GM19023 (cell line): ENCODE measurements around the gene NUDT13.
"Not testable (repeated sequence)": the region's sequence is repeated elsewhere in the genome, so short reads cannot be mapped to it uniquely, and the experiment has no call there.

Source experiments
- ATAC-seq: cut with Tn5 transposase; IDR thresholded peaks from one replicate; pipeline ENCODE4 v1.9.1; 2021; ENCODE audit warnings: mild to moderate bottlenecking, moderate library complexity; ENCODE audit not compliant: unreplicated experiment

NUDT13 gene

DNA sequence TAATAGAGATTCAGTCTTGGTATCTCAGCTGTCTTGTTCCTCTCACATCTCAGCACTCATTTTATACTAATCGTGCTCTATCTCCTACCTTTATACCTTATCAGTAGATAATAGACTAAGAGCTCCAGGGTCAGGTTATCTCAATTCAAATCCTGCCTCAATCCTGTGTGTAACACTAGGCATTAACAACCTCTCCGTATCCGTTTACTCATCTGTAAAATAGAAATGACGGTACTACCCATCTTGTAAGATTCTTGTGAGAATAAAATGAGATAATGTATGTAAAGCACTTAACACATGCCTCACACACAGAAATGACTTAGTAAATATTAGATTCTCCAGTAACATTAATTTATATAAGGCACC, 13.0 kb upstream of the NUDT13 start:
- ATAC-seq: no peak

DNA sequence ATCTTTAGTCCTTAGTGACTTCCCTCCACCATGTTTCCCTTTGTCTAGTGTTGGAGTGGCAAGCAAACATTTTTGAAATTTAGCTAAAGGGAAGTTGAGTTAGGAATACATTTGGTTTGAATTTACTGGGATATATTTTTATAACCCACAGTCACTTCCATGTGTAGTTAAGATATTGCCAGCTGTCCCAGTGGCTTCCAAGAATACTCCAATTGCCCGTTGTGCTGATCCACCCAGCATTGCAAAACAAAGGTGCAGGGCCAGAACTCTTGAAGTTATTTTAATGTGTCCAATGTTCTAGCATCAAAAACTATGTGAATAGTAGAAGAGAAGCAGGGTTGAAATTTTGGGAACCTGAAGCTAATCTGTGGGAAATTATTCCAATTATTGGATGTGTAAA, 11.1 kb upstream of the NUDT13 start:
- ATAC-seq: no peak

DNA sequence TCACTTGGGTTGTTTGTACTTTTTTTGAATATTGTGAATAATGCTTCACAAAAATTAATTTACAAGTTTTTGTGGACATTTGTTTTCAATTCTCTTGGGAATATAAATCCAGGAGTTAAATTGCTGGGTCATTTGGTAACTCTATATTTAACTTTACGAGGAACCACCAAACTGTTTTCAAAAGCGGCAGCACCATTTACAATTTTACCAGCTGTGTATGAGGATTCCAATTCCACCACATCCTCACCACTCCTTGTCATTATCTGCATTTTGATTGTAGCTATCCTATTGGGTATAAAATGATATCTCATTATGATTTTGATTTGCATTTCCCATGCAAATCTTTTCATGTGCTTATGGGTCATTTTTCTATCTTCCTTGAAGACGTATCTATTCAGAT, 4.0 kb upstream of the NUDT13 start:
- ATAC-seq: no peak

DNA sequence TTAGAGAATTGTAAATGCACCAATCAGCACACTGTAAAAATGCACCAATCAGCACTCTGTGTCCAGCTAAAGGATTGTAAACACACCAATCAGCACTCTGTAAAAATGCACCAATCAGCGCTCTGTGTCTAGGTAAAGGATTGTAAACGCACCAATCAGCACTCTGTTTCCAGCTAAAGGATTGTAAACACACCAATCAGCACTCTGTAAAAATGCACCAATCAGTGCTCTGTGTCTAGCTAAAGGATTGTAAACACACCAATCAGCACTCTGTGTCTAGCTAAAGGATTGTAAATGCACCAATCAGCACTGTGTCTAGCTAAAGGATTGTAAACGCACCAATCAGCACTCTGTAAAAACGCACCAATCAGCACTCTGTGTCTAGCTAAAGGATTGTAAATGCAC, 1.0 kb upstream of the NUDT13 start:
- ATAC-seq: not testable (repeated sequence)

DNA sequence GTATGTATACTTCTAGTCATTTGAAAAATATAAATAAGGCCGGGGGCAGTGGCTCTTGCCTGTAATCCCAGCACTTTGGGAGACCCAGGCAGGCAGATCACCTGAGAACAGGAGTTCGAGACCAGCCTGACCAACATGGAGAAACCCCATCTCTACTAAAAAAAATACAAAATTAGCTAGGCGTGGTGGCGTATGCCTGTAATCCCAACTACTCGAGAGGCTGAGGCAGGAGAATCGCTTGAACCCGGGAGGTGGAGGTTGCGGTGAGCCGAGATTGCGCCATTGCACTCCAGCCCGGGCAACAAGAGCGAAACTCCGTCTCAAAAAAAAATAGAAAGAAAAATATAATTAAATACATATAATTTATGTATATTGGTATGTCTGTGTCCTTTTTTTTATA, 1.8 kb downstream of the NUDT13 start:
- not testable (repeated sequence) for ATAC-seq

DNA sequence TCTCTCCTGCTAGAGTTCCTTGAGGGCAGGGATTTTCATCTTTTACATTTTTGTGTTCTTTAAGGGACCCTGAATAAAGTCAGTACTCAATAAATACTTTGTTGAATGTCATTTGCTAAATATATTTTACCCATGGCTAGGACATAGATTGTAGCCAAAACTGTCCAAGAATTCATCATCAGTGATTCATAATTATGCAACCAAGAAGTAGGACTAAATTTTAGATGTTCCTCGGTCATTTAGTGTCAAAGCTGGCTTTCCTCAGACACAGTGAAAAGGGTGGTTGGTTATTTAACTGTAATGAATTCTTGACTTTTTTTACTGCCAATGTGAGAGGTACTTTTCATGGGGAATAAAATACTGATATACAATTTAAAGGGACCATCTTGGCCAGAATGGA, 3.3 kb downstream of the NUDT13 start:
- ATAC-seq: no peak

DNA sequence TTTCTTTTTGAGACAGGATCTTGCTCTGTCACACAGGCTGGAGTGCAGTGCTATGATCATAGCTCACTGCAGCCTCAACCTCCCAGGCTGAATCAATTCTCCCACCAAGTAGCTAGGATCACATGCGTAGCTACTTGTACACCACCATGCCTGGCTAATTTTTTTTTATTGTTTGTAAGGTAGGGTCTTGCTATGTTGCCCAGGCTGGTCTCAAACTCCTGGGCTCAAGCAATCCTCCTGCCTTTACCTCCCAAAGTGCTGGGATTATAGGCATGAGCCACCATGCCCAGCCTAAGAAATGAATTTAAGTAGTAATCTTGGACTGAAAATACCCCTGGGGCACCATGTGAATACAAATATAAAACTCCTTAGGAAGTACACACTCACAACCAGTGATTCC, 5.8 kb downstream of the NUDT13 start:
- ATAC-seq: no peak

DNA sequence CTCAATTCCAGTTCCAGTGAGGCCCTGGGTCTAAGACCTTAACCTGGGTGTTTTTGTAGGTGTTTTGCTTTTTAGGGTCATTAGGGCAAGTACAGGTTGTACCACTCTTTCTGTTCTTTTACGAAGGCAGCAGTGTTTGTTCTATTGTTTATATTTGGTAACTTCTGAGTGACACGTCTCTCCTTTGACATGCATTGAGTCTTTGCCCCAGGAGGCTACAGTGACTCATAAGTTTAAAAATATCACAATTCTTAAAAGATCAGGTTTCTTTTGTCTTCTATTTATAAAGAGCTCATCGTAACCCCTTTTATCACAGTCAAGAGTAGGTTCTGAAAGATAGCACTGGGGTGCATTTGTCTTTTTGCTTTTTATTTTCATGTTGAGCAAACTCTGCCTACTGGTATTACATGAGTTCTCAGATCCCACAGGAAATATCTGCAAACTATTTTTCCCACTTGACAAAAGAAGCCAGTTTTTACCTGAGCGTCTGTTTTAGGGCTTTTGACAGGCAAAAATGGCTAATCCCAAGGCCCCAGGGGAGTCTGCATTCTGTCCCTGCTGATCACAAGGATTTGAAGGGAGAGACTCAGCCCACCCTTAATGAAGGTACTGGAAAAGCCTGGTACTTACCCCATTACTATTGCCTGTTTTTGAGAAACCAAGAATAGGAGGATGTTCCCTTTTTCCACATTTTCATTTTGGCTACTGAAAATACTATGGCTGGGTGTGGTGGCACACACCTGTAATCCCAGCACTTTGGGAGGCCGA, 7.9 kb downstream of the NUDT13 start:
- ATAC-seq: peak; percentile 79

DNA sequence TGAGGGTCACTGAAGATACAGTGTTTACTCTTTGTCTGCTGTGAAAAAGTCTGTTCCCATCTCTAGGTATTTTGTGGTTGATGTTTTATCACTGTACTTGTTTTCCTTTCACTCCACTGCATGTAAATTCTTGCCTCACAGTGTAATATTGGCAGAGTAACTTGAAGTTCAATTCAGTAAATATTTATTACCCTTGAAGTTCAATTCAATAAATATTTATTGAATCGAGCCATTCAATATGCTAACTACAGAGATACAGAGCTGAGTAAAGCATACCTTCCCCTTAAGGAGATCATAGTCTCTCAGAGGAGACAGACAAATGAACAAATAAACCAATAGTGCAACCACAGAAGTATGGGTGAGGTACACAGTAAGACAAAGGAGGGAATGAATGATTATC, 9.2 kb downstream of the NUDT13 start:
- ATAC-seq: no peak

DNA sequence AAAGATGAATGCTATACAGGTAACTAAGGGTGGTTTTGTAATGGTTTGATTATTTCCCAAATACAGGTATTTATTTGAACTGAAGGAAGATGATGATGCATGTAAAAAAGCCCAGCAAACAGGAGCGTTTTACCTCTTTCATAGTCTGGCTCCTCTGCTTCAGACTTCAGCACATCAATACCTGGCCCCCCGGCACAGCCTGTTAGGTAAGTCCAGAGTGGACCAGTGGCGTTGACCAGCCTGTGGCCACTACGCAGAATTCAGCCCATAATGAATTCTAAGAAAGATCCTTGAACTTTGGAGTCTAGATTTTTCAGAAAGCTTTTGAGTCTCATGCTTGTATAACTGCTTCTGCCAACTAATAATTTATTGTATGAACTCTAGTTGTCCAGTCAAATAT, 9.7 kb downstream of the NUDT13 start:
- no peak for ATAC-seq

DNA sequence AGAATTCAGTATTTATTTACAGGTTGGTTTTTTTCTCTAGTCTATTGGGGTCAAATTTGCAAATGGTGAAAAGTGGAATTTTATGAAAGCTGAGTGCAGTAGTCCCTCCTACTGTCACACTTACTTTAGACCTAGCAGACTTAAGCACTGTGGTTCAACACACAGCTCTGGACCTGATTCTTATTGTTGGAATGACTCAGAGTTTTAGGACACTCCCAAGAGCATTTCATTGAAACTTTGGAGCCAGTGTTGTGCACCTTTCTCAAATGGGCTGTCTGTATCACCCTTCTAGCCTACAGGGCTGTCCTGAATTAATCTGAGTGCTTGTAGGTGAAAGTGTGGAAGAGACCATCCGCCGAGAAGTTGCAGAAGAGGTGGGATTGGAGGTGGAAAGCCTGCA, 16.1 kb downstream of the NUDT13 start:
- ATAC-seq: no peak

DNA sequence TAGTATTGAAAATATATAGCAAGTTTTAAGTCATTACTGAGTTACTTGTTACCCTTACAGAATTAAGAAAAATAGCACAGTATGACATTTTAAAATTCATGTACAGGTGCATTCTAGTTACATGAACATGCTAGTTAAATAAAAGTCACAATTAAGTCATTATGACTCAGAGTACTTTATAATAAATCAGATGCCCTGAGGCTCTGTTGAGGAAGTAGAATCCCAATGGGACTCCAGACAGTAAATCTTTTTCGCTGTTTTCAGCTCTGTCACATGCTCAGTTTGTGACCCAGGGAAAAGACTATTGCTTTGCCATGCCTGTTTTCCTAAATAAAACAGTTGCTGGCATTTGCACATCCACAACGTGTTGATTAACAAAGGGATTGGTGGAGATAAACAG, 21.0 kb downstream of the NUDT13 start:
- no peak for ATAC-seq

DNA sequence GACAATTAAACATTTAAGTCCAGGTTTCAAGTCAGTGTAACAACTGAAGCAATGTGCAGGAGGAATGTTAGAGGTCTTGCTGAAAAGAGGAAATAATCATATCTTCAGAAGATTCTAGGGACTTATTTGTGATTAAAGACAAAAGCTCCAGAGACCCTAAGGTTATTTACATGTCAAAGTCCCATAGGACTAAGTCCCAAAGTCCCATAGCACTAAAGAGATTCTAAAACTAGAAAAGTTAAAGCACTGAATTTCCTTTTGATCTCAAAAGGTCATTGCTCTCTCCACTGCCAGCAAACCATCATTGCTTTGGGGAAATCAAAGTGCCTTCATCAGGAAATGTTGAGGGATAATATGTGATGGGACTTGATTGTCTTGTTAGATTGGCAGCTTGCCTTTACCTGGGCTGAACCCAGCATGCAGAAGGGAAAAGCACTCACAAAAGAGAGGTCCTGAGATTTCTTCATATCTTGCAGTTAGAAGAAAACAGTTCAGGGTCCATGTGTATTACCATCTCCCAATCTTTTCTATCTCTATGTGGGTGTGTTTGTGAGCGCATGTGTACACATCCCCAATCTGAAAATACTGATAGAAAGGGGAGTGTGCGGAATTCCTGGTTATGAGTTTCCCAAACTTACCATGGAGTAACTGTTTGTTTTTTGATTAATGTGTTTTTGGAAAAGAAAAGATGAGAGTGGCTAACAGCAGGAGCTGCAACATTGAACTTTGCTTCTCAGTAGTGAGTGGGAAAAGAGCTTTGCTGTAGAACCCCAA, 21.8 kb downstream of the NUDT13 start:
- no peak for ATAC-seq

DNA sequence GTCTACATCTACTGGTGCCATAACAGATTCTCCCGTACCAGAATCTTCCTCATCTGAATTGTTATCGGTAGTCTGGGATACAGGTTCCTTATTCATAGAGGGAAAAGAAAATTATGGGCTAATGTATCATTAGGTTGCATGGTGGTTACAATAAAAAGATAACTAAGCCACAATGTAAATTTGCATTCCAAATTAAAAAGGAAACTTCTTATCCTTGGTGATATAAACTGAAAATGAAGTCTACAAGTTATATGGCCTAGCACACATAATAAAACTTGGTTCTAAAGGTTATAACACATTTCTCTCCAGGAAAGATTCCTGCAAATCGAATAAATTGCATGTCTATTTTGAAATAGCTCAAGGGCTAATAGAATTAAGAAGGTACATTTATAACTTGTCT, 24.5 kb downstream of the NUDT13 start:
- ATAC-seq: no peak

DNA sequence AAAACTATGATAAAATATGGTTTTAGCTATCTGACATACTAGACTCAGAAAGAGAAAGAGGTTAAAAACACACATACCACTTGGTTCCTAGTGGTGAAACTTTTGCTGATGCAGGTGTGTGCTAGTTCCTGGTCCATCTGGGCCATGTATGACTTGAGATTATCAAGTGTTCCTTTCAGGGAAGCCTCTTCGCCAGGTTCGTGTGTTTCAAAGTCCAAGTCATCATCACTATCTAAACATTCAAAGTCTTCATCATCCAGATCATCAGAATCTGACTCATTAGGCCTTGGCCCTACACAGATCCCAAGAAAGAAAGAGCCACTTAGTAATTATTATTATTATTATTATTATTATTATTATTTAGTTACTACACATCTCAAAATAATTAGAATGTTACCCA, 26.4 kb downstream of the NUDT13 start:
- no peak for ATAC-seq

DNA sequence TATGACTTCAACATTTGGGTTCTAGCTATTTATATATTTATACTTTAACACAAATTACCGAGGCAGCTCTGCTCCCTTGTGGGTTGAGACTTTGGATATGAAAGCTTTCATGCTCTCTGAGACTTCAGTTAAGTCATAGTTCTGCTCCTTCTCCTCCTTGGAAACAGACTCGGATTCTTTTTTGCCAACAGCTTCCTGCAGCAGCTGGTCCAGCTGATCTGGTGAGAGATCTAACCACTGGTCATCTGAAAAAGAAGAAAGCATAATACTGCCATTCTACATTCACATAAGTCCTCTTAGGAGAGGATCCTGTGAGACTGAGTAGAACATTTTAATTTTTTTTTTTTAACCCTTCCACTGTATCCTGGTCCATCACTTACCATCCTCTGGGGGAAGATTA, 29.0 kb downstream of the NUDT13 start:
- no peak for ATAC-seq

DNA sequence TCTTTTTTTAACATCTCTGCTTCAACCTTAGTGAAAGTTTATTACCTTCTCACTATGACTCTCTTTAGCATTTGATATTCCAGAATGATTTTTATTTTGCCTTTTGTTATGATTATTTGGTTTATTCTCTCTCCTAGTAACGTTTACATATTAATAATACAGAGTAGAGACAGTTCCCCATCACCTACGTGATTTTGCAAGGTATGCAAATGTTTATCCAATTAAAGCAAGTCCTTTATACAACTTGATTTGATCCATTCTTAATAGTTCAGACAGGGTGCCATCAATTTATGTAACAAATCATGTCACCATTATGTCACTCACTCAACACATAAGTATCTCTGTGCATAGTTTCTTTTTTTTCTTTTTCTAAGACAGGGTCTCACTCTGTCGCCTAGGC, 31.3 kb downstream of the NUDT13 start:
- ATAC-seq: no peak

DNA sequence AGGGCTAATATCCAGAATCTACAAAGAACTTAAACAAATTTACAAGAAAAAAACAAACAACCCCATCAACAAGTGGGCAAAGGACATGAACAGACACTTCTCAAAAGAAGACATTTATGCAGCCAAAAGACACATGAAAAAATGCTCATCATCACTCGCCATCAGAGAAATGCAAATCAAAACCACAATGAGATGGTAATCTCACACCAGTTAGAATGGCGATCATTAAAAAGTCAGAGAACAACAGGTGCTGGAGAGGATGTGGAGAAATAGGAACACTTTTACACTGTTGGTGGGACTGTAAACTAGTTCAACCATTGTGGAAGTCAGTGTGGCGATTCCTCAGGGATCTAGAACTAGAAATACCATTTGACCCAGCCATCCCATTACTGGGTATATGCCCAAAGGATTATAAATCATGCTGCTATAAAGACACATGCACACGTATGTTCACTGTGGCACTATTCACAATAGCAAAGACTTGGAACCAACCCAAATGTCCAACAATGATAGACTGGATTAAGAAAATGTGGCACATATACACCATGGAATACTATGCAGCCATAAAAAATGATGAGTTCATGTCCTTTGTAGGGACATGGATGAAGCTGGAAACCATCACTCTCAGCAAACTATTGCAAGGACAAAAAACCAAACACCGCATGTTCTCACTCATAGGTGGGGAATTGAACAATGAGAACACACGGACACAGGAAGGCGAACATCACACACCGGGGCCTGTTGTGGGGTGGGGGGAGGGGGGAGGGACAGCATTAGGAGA, 40.6 kb downstream of the NUDT13 start:
- not testable (repeated sequence) for ATAC-seq

DNA sequence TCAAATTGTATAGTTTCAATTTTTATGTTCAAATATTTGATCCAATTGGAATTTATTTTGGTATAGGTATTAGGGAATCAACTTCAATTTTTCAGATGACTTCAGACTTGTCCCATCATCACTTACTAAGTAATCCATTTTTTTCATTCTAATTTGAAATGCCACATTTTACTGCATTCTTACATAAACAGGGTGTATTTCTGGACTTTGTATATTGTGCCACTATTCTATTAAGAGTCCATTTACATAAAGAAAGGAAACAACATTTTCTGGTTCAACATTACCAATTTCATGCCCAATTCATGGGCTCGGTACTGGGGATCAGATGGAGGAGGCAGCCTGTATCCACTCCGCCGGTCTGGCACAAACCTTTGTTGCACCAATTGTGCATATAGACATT, 41.8 kb downstream of the NUDT13 start:
- no peak for ATAC-seq

DNA sequence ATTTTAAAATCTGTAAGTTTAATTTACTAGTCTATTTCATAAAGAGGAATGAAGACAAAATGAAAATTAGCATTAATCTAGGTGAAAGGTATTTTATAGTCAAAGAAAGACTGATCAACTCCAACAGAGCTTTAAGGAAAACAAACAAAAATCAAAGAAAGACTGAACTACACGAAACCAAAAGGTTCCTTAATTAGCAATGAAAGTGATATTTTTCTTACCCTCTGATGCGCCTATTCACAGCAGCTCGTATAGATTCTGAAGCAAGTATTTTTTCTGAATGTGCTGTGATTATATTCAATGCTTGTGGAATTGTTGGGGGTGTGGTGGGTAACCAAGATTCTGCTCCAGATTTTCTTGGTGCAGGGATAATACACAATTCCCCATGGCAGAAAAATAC, 45.8 kb downstream of the NUDT13 start:
- no peak for ATAC-seq

DNA sequence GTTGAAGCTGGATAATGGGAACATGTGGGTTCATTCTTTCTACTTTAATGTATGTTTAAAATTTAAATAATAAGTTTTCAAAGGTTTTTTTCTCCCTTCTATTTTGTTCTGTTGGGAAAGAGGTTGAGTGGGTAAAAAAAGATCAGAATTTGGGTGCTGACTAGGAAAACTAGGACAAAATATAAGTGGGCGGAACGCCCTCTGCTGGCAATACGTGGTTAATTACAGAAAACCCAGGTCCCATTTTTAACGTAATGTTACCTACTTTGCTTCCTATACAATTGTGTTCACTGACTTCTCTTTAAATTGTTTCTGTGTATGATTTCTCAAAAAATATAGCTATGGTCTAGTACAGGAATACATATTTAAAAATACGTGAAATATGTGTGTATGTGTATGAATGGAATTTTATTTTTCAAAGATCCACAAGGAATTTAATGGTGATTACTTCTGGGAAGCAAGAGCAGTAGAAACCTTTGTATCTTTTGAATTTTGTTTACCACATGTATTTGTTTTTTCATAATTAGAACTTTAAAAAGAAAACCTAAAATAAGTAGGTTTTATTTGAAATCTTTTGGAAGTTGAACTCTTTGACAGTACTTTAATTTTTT, 48.9 kb downstream of the NUDT13 start:
- no peak for ATAC-seq
